Superior temporal gyrus (tissue), 1 donor: Measurements from ENCODE around the gene CD200R1.

Source experiments
- DNase-seq: peaks from one replicate; pipeline ENCODE4 v3.0.0-alpha.2; 2016; ENCODE audit errors: extremely low spot score

Gene CD200R1

DNA sequence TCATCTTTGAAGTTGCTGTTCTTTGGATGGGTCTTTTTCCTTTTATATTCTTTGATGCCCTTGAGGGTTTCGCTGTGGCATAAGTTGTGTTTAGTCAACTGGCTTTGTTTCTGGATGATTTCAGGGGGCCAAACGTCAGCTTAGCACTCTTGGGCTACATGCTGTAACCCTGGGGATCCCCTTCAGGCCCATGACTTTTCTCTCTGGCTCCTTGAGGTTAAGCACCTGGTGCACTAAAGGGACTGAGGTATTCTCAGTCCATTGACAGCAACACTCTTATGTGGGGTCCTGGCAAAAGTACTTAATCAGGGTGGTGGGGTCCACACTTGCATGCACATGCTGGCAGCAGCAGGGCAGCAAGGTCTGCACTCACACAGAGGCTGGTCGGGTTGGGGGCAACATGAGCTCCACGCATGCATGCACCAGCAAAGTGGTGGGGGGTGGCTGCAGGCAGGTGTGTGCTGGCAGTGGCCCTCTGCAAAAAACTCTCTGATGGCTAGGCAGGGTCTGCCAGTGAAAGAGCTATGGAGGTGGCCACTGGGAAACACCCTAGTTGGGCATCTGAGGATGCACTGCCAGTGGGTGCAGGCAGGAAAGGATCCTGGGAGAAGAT is 90.1 kb downstream of the CD200R1 start:
- DNase-seq = no peak

DNA sequence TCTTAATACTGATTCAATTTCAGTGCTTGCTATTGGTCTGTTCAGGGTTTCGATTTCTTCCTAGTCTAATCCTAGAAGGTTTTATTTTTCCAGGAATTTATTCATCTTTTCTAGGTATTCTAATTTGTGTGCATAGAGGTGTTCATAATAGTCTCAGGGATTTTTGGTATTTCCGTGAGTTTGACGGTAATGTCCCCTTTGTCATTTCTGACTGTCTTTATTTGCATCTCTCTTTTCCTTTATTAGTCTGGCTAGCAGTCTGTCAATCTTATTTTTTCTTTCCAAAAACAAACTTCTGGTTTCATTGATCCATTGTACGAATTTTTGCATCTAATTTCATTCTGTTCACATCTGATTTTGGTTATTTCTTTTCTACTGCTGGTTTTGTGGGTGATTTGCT is 93.0 kb downstream of the CD200R1 start:
- DNase-seq = no peak

DNA sequence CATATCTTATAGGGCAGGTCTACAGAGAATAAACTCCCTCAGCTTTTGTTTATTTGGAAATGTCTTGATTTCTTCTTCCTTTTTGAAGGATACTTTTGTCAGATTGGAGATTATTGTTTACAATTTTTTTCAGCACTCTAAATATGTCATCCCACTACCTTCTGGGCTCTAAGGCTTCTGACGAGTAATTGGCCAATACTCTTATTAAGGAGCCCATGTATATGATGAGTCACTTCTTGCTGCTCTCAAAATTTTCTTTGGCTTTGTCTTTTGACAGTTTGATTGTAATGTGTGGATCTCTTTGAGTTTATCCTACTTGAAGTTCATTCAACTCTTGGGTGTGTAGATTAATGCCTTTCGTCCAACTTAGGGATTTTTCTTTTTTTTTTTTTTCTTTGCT is 99.3 kb downstream of the CD200R1 start:
- no peak for DNase-seq

DNA sequence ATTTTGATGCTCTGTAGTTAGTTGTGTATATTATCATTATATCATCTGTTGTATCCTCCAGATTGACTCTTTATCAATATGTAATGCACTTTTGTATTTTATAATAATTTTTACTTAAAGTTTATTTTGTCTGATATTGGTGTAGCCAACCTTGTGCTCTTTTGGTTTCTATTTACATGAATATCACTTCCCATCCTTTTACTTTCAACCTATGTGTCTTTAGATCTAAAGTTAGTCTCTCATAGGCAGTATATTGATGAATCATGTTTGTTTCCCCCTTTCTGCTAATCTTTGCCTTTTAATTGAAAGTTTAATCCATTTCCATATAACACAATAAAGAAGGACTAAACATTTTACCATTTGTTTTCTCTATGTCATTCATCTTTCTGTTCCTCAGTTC is 100.2 kb downstream of the CD200R1 start:
- DNase-seq = no peak

DNA sequence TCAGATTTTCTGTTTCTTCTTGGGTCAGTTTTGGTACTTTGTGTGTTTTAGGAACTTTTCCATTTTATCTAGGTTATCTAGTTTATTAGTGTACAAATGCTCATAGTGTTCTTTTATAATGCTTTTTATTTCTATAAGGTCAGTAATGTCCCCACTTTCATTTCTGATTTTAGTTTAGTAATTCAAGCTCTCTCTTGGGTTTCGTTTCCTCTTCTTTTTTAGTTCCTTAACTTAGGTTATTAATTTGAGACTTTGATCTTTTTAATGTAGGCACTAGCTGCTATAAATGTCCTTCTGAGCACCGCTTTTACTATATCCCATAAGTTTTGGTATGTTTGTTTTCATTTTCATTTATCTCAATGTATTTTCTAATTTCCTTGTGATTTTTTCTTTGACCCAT is 101.3 kb downstream of the CD200R1 start:
- DNase-seq = no peak

DNA sequence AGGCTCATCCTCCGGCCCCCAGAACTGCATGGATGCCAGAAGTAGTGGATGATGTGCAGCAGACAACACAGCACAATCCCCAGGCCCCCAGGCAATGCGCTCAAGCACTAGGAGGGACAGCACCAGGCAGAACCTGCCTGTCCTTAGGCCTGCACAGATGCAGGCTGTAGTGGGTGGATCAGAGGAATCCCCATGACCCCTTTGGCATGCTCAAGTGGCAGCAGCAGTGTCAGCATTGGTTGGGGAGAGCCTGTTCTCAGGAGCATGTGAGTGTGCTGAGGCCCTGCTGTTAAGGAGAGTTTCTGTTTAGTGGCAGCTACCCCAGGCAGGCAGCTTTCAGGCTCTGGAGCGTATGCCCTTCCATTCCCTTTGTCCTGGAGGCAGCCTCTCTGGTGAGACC is 103.2 kb downstream of the CD200R1 start:
- no peak for DNase-seq
